Stimulated activated CD8-positive, alpha-beta memory T cell treated with anti-CD3 and anti-CD28 coated beads, Interleukin-15, amount 100 ng/mL, for 1 hour (primary cell): ENCODE measurements around the gene PRPS1.
"Not testable (repeated sequence)": the region's sequence is repeated elsewhere in the genome, so short reads cannot be mapped to it uniquely, and the experiment has no call there.

Source experiments
- DNase-seq: peaks from one replicate; pipeline ENCODE4 v3.0.0-alpha.2; 2020; ENCODE audit warnings: low read depth

The PRPS1 gene

GRCh38 chrX:107627838-107628661, at the start of gene PRPS1:
Gene PRPS1, plus strand, starts transcription at chrX:107628510. Its CDS starts 119 bp downstream, at chrX:107628629.
- DNase-seq = peak; percentile 74

GRCh38 chrX:107579956-107580355, 48.4 kb upstream of the PRPS1 start:
- DNase-seq = no peak

- DNase-seq = no peak
Observed at GRCh38 chrX:107581923-107582322, 46.4 kb upstream of the PRPS1 start.

GRCh38 chrX:107589243-107589642, 39.1 kb upstream of the PRPS1 start:
- DNase-seq = no peak

- DNase-seq = no peak
Observed at GRCh38 chrX:107596651-107597050, 31.7 kb upstream of the PRPS1 start.

GRCh38 chrX:107597264-107597663, 31.0 kb upstream of the PRPS1 start:
- DNase-seq = no peak

- no peak for DNase-seq
Observed at GRCh38 chrX:107597791-107598190, 30.5 kb upstream of the PRPS1 start.

- no peak for DNase-seq
Observed at GRCh38 chrX:107599450-107599861, 28.9 kb upstream of the PRPS1 start.

- DNase-seq = no peak
Observed at GRCh38 chrX:107600366-107600765, 27.9 kb upstream of the PRPS1 start.

- DNase-seq = no peak
Observed at GRCh38 chrX:107601326-107601725, 27.0 kb upstream of the PRPS1 start.

GRCh38 chrX:107601759-107602158, 26.6 kb upstream of the PRPS1 start:
- no peak for DNase-seq

GRCh38 chrX:107602694-107603239, 25.5 kb upstream of the PRPS1 start:
- DNase-seq = no peak

- DNase-seq = no peak
Observed at GRCh38 chrX:107603429-107604159, 24.7 kb upstream of the PRPS1 start.

GRCh38 chrX:107609061-107609460, 19.2 kb upstream of the PRPS1 start:
- DNase-seq = not testable (repeated sequence)

- DNase-seq = no peak
Observed at GRCh38 chrX:107610667-107611066, 17.6 kb upstream of the PRPS1 start.

GRCh38 chrX:107619885-107620322, 8.4 kb upstream of the PRPS1 start:
- DNase-seq = no peak

- no peak for DNase-seq
Observed at GRCh38 chrX:107624893-107625292, 3.4 kb upstream of the PRPS1 start.

- no peak for DNase-seq
Observed at GRCh38 chrX:107625739-107626138, 2.6 kb upstream of the PRPS1 start.

GRCh38 chrX:107626481-107626880, 1.8 kb upstream of the PRPS1 start:
- DNase-seq = no peak

- no peak for DNase-seq
Observed at GRCh38 chrX:107626916-107627315, 1.4 kb upstream of the PRPS1 start.

- peak; percentile 1 for DNase-seq
Observed at GRCh38 chrX:107628662-107629539, 591 bp downstream of the PRPS1 start.

- DNase-seq = no peak
Observed at GRCh38 chrX:107629540-107629909, 1.2 kb downstream of the PRPS1 start.
